ENCODE measurements around the gene VAMP4. TPM values are rescaled to one million over a fixed set of nuclear protein-coding genes. Genes with fewer than 3 reads are reported as not detected.

Gene VAMP4
- total RNA-seq, 4 donors from 2014 or later: 6.0 to 14.3 (median 9.4) TPM

DNA sequence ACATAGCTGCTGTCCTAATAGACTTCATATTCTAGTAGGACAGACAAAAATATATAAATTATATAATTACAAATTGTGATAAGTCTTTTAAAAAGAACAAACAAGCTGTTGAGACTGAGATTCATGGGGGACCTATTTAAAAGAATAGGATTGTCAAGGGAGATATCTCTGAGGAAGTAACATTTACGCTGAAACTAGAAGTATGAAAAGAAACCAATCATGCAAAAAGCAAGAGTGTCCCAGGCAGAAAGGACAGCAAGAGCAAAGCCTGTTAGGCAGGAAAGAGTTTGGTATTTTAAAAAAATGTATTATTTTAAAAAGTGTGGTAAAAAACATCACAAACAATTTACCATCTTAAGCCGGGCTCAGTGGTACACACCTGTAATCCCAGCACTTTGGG, 30.4 kb upstream of the VAMP4 start:
- 85 to 90% methylated on average over 2 of the region's 2 CpGs for WGBS, 2 donors (ENCODE audit: low coverage in 1 of 2)
- intact Hi-C loops (cut with DNase I; ENCODE audit: low total_unique reads) (no loop called here), in situ Hi-C loops (cut with MboI; ENCODE audit: low pct_ligation_motif_present in 1 of 4, low pct_unique_long_range_greater_than_20kb in 1 of 4, low sequenced_read_pairs in 3 of 4) (no loop called here)
- Histone ChIP-seq H3K4me1 (no peaks in the 10 kb centered on the region), H3K4me3 (no peak overlapping the region), H3K9me3 (no peaks in the 10 kb centered on the region), H3K27me3 (peaks cover 9% of the 10 kb centered on the region), H3K27ac (no peak overlapping the region), H3K36me3 (no peaks in the 10 kb centered on the region)
- TF ChIP-seq EP300 (IDR thresholded peaks at IDR 0.05; ENCODE audit: low read depth) (no peak), POLR2AphosphoS5 (IDR thresholded peaks at IDR 0.05) (no peak), POLR2A (IDR thresholded peaks at IDR 0.05) (no peak), CTCF (IDR thresholded peaks at IDR 0.05) (no peak)
- DNase-seq: no peak

DNA sequence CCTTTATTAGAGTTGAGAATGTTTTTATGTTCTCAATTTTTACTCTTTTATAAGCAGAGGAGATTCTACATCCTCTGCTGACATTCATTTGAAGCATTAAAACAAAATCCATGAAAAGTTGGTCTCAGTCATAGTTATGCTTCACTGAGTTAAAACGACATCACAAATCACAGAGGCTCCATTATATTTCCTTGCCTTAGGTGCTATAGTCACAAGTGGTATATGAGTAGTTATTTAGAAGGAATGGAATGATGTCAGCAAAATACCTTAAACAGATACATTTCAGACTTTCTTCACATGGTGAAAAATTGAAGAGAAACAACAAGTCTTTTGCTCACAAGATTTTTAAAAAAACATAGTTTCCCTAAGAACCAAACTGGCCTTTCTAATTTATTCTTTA, 27.9 kb upstream of the VAMP4 start:
- no peaks in the 10 kb centered on the region for H3K4me1 ChIP-seq
- WGBS, 2 donors (ENCODE audit: low coverage in 1 of 2): 71 to 90% methylated on average over 1 of the region's 1 CpG
- no peak overlapping the region for H3K4me3 ChIP-seq
- intact Hi-C loops (cut with DNase I; ENCODE audit: low total_unique reads): no loop called here
- H3K27me3 ChIP-seq: peaks cover 8% of the 10 kb centered on the region
- H3K9me3 ChIP-seq: no peaks in the 10 kb centered on the region
- no peaks in the 10 kb centered on the region for H3K36me3 ChIP-seq
- no peak for TF ChIP-seq POLR2AphosphoS5 (IDR thresholded peaks at IDR 0.05)
- no peak for TF ChIP-seq POLR2A (IDR thresholded peaks at IDR 0.05)
- TF ChIP-seq EP300 (IDR thresholded peaks at IDR 0.05; ENCODE audit: low read depth): no peak
- in situ Hi-C loops (cut with MboI; ENCODE audit: low pct_ligation_motif_present in 1 of 4, low pct_unique_long_range_greater_than_20kb in 1 of 4, low sequenced_read_pairs in 3 of 4): no loop called here
- H3K27ac ChIP-seq: no peak overlapping the region
- no peak for DNase-seq

DNA sequence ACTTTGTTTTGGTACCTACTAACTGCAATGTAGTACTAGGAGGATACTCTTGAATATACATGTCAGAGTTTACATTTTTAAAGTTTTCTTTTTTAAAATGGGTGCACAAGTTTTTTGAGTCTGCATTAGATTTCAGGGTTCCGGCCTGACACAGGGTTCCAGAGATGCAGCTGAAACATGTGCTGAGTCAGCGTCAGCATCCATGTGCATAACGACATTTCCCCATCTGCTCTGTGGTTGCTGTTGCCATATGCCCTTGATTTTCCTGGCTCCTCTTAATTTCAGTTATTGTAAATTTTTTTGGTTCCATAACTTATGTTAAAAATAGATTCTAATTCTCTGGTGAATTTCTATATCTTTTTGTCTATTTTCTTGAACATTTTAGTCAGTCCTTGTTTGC, 27.3 kb upstream of the VAMP4 start:
- Histone ChIP-seq H3K36me3 (no peaks in the 10 kb centered on the region), H3K4me3 (no peak overlapping the region), H3K27ac (no peak overlapping the region), H3K9me3 (no peaks in the 10 kb centered on the region), H3K27me3 (peaks cover 3% of the 10 kb centered on the region), H3K4me1 (no peaks in the 10 kb centered on the region)
- 33 to 79% methylated on average over 1 to 3 of the region's 3 CpGs for whole genome bisulfite sequencing, 2 donors (ENCODE audit: low coverage in 1 of 2)
- in situ Hi-C loops (cut with MboI; ENCODE audit: low pct_ligation_motif_present in 1 of 4, low pct_unique_long_range_greater_than_20kb in 1 of 4, low sequenced_read_pairs in 3 of 4): no loop called here
- intact Hi-C loops (cut with DNase I; ENCODE audit: low total_unique reads): no loop called here
- TF ChIP-seq EP300 (IDR thresholded peaks at IDR 0.05; ENCODE audit: low read depth) (no peak), CTCF (IDR thresholded peaks at IDR 0.05) (no peak), POLR2A (IDR thresholded peaks at IDR 0.05) (no peak), POLR2AphosphoS5 (IDR thresholded peaks at IDR 0.05) (no peak)
- no peak for DNase-seq

DNA sequence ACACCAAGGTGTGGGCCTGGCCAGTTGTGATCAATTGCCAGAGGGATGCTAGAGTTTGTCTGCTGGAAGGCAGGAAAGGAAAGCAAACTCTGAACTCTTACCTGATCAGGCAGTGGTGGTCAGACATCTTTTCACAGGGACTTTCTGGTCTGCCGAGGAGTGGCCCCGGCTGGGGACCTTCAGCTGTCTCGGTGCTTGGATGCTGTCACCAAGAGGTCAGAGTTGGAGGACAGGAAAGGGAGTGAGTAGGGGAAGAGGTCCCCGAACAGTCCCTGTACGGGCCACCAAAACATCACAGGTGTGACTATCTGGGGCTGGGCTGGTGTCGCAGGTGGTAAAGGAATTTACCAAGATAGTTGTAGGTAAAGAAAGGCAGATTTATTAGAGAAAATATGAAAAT, 21.9 kb upstream of the VAMP4 start:
- in situ Hi-C loops (cut with MboI; ENCODE audit: low pct_ligation_motif_present in 1 of 4, low pct_unique_long_range_greater_than_20kb in 1 of 4, low sequenced_read_pairs in 3 of 4) (no loop called here), intact Hi-C loops (cut with DNase I; ENCODE audit: low total_unique reads) (no loop called here)
- 83 to 96% methylated on average over 3 to 6 of the region's 6 CpGs for WGBS, 2 donors (ENCODE audit: low coverage in 1 of 2)
- Histone ChIP-seq H3K27ac (no peak overlapping the region), H3K9me3 (no peaks in the 10 kb centered on the region), H3K36me3 (no peaks in the 10 kb centered on the region), H3K4me3 (no peak overlapping the region), H3K4me1 (no peaks in the 10 kb centered on the region), H3K27me3 (no peaks in the 10 kb centered on the region)
- TF ChIP-seq EP300 (IDR thresholded peaks at IDR 0.05; ENCODE audit: low read depth) (no peak), POLR2AphosphoS5 (IDR thresholded peaks at IDR 0.05) (no peak), CTCF (IDR thresholded peaks at IDR 0.05) (no peak), POLR2A (IDR thresholded peaks at IDR 0.05) (no peak)
- DNase-seq: no peak

DNA sequence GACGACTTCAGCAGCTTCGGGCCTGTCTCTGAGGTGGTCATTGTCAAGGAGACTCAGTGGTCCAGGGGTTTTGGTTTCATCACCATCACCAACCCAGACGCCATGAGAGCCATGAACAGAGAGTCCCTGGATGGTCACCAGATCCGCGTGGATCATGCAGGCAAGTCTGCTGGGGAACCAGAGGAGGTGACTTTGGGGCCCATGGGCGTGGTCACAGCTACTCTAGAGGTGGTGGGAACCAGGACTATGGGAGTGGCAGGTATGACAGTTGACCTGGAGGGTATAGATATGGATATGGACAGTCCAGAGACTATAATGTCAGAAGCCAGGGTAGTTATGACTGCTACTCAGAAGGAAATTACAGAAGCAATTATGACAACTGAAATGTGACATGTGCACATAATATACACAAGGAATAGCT, 20.3 kb upstream of the VAMP4 start:
- no peaks in the 10 kb centered on the region for H3K4me1 ChIP-seq
- no peak for DNase-seq
- no peaks in the 10 kb centered on the region for H3K9me3 ChIP-seq
- in situ Hi-C loops (cut with MboI; ENCODE audit: low pct_ligation_motif_present in 1 of 4, low pct_unique_long_range_greater_than_20kb in 1 of 4, low sequenced_read_pairs in 3 of 4): no loop called here
- no peak for TF ChIP-seq CTCF (IDR thresholded peaks at IDR 0.05)
- intact Hi-C loops (cut with DNase I; ENCODE audit: low total_unique reads): no loop called here
- H3K27ac ChIP-seq: no peak overlapping the region
- 76 to 90% methylated on average over 2 to 6 of the region's 6 CpGs for WGBS, 2 donors (ENCODE audit: low coverage in 1 of 2)
- no peak overlapping the region for H3K4me3 ChIP-seq
- H3K27me3 ChIP-seq: no peaks in the 10 kb centered on the region
- H3K36me3 ChIP-seq: no peaks in the 10 kb centered on the region

Measured in transverse colon (tissue), 4 donors.